Activated CD8-positive, alpha-beta memory T cell treated with anti-CD3 and anti-CD28 coated beads for 48 hours (primary cell): ENCODE measurements around the gene STARD7.
"Not testable (repeated sequence)": the region's sequence is repeated elsewhere in the genome, so short reads cannot be mapped to it uniquely, and the experiment has no call there.

ENCODE experiments used
- DNase-seq, 3 experiments: peaks; one replicate each; pipeline ENCODE4 v3.0.0-alpha.2; 2020; ENCODE audit warnings: low read depth in 2 of 3, low spot score in 2 of 3

Gene STARD7

DNA sequence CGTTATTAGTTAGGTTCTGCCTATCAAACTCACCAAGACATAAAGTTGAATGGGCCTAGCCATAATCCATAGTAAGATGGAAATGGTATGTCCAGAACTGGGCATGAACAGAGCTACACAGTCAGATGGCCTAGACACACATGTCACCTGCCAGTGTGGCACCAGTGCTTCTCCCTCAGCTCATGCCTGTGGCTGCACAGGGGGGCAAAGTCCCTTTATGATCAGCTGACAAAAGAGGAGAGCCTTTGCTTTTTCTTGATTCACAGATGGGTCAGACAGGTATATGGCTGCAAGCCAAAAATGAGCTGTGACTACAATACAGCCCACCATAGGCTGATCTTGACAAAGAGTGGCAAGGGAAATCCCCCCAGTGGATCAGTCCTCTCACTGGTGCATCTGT, 28.3 kb upstream of the STARD7 start:
- no peak for DNase-seq

DNA sequence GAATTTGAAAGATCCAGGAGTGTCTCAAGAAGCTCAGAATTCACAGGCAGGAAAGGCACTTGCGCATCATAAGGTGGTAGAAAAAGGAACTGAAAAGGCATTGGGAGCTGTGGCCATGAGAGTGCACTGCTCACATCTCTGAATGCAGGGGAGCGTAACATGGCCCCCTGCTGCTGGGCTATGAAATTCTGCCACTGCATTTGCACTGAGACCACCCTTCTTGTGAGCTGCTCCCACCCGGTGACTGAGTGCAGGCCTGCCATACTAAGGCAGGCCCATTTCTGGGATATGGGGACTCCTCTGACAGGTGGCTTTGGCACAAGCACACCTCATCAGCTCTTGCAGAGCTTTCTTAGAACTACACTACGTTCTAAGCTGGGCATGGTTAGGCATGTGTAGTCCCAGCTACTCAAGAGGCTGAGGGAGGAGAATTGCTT, 25.3 kb upstream of the STARD7 start:
- DNase-seq, result no peak

DNA sequence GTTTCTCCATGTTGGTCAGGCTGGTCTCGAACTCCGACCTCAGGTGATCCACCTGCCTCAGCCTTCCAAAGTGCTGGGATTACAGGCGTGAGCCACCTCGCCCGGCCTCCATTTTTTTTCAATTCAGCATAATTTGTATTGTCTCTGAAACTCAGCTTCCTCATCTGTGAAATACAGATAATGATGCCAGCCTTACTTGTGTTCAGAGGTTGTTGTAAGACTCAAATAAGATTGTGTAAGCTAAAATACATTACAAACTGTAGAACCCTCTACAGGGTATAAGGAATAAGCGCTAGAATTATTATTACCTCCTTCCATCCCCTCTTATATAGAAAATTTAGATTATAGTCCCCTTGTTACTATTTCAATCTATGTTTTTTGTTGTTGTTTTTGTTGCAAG, 24.8 kb upstream of the STARD7 start:
- DNase-seq, result no peak

DNA sequence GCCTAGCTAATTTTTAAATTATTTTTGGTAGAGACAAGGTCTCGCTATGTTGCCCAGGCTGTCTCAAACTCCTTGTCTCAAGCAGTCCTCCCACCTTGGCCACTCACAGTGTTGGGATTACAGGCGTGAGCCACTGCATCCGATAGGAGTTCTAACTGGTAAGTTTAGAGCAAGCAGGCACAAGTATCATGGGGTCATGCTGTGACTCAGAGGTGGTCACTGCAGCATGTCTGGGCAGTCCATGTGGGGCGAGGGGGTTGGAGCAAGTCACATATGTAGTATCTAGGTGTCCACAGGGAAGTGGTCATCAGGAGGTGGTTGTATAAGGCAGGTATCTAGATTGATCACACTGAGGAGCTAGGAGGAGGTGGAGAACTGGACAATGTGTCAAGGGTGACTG, 22.7 kb upstream of the STARD7 start:
- no peak for DNase-seq

DNA sequence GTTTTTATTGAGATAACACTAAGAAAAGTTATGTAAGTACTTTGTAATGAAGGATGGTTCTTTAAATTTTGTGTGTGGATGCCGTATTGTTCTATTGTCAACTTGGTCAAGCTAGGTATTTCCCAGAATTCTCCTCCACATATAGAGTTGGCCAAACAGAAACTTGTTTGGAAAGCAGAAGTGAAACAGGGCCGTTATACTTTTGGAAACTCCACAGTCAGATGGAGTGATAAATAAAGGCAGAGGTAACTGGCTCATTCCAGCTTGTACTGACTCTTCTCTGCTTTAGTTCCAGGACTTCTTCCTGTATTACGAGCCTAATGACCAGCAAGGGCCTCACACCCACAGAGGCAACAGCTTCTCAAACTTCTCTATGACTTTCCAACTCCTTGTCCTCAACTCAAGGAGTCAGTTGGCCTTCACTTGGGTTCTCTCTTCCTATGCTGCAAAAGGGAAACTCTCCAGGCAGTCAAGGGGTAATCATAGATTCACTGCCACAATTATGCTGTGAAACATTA, 16.4 kb upstream of the STARD7 start:
- no peak for DNase-seq

DNA sequence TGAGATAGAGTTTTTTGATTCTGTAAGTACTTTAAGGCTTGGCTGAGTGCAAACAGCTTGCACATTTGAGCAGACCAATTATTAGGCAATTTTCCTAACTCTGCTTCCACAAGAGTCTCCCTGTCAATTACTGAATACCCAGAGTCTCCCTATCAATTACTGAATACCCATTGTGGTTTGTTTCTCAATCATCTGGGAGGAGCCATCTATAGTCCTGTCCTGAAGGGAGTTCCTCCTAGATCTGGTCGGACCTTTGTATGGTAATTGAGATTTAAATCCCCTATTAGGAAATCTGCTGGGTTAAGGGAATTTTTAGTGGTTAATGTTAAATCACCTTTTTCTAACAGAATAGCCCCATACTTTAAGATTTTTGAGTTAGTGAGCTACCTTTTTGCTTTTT, 12.5 kb upstream of the STARD7 start:
- DNase-seq, result not testable (repeated sequence)

DNA sequence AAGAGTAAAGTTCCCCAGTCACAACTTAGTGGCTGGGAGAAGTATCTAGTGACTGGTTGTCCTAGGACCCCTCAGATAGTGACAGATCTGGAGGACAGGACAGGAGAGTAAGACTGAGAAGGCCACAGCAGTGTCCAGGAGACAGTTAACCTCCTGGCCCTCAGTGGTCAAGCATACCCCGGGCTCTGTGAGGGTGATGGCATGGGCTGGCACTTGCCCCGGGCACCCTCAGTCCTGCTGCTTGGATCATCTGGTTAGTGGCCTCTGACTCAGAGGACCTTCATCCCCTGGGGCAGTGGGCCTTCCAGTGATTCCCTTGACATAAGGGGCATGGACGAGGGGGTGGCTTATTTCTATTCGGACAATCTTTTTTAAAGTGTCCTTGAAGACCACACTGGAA, 11.3 kb upstream of the STARD7 start:
- DNase-seq, result not testable (repeated sequence)

DNA sequence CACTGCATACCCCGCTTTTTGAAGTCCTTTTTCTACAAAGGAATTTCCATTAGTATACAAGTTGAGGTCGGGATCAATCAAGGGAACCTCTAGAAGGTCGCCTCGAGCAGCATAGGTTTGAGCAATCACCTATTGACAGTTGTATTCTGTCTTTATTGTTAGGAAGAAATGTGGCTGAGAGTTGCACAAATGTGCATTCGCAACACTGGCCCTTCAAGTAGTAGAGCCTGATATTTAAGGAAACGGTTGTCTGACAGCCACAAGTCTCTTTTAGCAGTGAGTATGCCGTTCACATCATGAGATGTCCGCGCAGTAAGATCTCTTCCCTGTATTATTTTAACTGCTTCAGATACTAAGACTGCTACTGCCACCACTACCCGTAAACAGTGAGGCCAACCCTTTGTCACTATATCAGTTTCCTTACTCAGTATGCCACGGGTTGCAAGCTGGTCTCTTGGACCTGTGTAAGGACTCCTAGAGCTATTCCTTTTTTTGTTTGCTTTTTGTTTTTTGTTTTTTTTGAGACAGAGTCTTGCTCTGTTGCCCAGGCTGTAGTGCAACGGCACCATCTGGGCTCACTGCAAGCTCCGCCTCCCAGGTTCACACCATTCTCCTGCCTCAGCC, 10.0 kb upstream of the STARD7 start:
- DNase-seq, result no peak

DNA sequence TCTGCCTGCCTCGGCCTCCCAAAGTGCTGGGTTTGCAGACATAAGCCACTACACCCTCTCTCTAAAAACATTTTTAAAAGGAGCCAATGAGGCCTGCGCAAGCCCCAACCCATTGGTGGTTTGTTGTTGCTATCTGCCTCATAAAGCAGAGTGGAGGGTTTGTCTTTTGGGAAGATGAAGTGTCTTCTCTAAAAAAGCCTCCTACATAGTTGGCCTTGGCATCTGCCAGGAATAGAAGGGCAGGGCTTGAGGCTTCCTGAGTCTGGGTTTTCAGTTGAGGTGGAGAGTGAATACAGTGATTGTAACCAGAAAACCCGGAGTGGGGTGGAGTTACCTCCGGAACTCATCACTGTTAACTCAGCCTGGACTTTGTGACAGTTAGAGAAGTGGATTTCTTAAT, 5.9 kb upstream of the STARD7 start:
- no peak for DNase-seq

DNA sequence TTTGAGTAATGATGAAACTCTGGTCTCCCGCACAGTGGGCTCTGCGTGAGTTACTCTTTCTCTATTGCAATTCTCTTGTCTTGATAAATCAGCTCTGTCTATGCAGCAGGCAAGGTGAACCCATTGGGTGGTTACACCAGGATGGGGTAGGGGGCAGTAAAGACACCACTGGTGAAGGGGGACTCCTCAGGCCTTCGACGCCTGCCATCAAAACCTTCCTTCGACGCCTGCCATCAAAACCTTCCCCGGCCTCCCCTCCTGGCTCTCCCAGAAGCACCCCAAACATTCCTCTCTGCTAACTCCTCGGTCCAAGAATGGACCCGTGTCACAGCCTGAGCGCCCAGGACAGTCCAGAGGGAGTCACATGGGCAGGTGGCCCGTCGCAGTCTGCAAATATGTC, 4.8 kb upstream of the STARD7 start:
- DNase-seq, result no peak

DNA sequence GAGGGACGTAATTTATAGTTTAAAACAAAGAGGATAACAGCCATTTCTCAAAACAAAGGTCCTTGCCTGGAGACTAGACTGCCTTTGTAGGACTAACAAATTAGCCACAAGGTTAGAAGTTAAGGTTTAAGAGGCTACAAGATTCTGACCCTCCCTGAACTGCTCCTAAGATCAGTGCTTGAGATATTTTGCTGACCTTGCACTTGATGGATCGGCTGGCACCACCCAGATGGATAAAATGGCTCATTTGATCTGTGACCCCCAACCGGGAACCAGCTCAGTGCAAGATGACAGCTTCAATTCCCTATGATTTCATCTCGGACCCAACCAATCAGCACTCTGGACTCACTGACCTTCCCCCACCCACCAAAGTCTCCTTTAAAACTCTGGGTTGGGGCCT, 3.7 kb upstream of the STARD7 start:
- no peak for DNase-seq

DNA sequence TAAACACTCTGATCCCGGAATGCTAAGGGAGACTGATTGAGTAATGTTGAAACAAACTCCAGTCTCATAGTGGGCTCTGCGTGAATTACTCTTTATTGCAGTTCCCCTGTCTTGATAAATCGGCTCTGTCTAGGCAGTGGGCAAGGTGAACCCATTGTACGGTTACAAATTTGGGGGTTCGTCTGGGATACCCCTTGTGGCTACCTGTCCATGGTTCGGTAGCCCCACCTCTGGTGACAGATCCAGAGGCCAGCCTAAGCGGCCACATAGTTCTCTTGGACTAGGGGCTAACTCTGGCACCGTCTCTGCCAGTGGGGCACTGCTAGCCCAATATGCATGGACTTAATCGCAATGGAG, 1.1 kb upstream of the STARD7 start:
- DNase-seq, result no peak

DNA sequence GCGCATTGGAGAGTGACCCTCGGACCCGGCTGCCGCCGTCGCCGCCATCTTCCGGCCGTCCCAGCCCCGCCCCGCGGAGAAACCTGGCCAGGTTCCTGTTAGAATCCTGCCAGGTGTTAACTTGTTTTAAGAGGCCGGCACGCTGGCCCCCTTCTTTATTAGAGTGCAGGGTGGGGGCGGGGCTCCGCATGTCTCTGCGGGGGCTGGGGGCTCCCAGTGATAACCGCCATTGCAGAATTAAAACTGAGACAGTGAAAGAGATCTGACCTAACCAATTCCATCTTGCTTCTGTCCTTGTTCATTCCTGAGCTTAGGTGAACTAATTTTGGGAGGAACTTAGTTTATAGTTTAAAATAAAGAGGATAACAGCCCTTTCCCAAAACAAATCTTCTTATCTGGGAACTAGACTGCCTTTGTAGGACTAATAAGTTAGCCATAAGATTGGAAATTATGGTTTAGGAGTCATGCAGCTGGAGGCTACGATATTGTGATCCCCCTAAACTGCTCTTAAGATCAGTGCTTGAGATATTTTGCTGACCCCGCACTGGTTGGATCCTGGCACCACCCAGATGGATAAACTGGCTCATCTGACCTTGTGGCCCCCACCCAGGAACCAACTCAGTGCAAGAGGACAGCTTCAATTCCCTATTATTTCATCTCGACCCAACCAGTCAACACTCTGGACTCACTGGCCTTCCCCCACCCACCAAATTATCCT, 543 bp upstream of the STARD7 start:
- no peak for DNase-seq

DNA sequence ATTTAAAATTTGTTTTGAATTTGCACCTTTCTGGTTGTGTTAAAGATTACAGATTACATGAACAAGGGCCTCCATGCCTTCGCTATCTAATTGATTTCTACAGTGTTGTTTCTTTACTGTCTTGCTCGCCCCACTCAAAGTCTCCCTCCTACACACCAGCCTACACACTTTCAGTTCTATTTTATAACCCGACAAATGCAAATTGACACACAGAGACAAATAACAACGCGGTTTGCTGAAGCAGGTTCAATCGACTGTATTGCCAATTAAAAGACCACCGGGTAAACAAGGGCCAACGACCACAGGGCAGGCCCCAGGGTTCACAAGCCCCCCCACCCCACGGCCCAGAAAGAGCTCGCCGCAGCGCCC, 869 bp downstream of the STARD7 start:
- DNase-seq, result no peak

DNA sequence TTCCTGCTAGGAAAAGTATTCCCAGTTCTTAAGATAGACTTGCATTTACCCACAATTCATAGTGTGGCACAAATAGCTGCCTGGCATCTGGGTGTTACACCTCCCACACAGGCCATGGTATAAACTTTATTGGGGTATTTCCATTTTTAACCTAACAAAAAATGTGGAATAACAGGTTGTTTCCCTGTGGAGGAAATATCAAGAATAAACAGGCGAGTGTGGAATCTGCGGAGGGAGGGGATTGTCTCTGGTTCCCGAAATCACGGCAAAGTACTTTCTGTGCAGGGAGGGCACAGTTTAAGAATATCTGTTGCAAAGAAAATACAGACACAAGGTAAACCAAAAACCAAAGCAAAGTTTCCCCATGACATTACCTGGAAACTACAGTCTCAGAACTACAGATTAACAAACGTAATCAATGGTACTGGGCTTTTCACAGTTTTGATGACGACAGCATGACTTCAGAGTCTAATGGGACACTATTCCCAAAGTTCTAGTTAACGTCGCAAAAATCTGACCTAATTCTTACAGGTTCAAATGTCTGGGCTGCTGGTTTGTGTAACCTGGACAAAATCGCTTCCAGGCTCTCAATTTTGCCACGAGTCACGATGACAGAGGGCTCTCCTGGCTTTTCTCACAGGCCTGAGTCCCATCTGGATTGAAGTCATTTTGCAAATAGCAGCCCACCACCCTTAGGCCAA, 1.4 kb downstream of the STARD7 start:
- no peak for DNase-seq

DNA sequence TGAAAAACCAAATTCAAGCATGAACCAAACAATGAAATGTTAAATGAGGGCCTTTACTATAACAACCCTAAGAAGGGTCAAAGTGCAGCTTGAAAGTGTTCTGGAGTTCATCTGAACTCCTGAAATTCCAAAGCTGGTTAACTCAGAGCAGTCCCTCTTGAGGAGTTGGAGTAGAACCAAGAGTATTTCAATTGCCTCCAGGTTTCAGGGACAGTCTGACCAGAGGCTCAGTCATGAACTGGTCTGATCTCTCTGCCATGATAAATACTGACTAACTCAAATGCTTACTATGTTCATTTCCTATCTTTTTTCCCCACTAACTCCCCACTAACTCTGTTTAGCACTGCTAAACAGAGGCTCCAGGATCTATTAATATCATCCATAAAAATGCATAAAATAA, 2.7 kb downstream of the STARD7 start:
- DNase-seq, result no peak

DNA sequence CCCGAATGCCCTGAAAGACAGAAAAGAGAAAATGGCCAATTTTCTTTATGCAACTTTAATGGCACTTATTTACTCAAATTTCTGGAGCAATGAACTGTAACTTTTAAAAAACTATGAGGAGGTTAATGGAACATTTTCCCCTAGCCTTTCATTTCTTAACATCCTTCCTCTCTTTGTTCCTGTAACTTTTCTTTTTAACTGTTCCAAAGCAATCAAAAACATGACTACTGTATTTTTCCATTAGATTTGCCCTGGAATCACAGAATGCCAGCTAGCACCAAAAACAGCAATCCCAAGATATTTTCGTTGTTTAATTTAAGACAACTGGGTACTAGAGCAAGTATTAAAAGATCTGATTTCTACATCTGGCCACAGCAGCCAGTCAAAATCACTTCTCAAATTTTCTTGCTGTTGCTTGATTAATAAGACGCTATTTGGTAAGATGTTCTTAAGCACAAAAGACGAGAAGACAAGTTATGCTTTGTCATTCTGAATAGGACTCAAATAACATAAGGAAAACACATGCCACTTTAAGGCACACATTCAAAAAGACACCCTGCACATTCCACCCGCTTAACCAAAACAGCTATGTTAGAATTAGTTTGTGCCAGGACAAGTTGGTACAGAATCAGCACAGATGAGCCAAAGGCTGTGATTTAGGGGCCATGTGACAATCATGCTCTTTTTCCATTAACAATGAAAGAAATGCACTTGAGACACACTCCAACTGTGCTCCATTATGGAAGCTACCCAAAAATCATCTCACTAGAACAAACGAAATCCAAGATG, 3.6 kb downstream of the STARD7 start:
- DNase-seq, result no peak

DNA sequence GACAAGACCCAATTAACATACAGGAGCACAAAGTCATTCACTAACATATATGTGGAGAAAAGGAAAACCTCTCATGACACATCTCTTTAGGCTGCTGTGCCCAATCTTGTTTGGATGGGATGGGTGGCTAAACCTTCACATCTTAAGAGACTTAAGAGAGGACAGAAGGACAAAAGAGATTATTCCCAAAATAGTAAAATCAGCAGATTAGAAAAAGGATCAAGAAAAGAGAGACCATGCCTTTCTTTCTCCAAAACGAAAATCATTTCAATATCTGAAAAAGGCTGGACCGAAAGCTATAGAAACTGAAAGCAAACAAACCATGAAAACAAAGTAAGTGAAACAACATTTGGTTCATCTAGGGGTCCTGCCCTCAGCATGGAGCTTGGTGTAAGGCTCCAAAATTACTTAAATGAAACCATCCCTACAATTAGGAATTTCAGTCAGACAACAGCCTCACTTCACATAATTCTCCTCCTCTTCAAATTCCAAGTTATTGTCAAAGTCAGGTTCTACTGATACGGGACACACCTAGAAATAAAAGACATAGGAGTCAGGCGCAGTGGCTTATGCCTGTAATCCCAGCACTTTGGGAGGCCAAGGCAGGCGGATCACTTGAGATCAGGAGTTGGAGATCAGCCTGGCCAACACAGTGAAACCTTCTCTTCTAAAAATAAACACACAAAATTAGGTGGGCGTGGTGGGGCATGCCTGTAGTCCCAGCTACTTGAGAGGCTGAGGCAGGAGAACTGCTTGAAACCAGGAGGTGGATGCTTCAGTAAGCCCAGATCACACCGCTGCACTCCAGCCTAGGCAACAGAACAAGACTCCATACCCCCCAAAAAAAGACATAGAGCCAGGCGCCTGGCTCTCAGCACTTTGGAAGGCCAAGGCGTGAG, 5.2 kb downstream of the STARD7 start:
- DNase-seq, result no peak

DNA sequence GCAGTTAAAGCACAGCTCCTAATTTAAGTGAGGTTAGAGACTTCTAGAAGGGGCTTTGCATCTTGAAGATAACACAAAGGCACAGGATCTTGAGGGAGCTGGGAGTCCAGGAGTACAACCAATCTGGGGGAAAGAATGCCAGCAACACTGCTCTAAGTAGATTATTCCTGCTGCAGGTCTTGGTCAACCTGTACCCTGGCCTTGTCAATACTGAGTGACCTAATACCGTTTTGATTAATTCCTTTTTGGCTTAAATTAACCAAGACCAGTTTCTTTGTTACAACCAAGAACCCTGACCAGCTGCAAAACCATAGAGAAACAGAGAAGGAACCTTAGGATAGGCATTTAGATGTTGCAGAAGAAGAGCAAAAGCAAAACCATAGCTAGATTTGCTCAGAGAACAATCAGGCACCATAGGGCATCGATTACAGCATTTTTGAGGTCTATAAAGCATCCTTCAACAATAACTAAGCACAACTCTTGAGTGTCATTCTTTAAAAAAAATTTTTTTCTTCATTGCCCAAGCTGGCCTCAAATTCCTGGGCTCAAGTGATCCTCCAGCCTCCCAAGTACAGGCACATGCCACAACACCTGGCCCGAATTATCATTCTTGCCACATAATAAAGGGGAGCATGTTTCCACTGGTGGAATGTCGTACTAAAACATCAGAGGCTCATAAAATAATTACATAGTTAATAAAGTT, 6.3 kb downstream of the STARD7 start:
- no peak for DNase-seq

DNA sequence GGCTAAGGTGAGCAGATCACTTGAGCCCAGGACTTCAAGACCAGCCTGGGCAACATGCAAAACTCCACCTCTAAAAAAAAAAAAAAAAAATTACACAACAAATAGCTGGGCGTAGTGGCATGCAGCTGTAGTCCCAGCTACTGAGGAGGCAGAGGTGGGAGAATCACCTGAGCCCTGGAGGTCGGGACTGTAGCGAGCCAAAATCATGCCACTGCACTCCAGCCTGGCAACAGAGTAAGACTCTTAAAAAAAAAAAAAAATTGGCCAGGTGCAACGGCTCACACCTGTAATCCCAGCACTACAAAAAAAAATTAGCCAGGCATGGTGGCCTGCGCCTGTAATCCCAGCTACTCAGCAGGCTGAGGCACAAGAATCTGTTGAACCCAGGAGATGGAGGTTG, 7.3 kb downstream of the STARD7 start:
- no peak for DNase-seq
